Activated CD4-positive, alpha-beta T cell treated with anti-CD3 and anti-CD28 coated beads, Interleukin-2, amount 10 ng/mL, durations not matched to agents 24 days and 14 days (primary cell): ENCODE data around the gene SLC4A11. TPM values are rescaled to one million over a fixed set of nuclear protein-coding genes. Genes with fewer than 3 reads are reported as not detected.
"Not testable (repeated sequence)": the region's sequence is repeated elsewhere in the genome, so short reads cannot be mapped to it uniquely, and the experiment has no call there.

Experiments used
- DNase-seq: peaks from one replicate; pipeline ENCODE4 v3.0.0; 2022
- H3K27ac Mint-ChIP-seq: one replicate; pipeline ENCODE4 v1.8.0; 2022; ENCODE audit warnings: mild to moderate bottlenecking, mixed read lengths
- H3K27me3 Mint-ChIP-seq: one replicate; pipeline ENCODE4 v1.8.0; 2022; ENCODE audit warnings: mixed read lengths
- H3K36me3 Mint-ChIP-seq: one replicate; pipeline ENCODE4 v1.8.0; 2022; ENCODE audit warnings: low read depth, mild to moderate bottlenecking, mixed read lengths
- H3K4me1 Mint-ChIP-seq: one replicate; pipeline ENCODE4 v1.8.0; 2021; ENCODE audit warnings: mixed read lengths
- H3K4me3 Mint-ChIP-seq: one replicate; pipeline ENCODE4 v1.8.0; 2022; ENCODE audit warnings: mild to moderate bottlenecking, moderate library complexity, mixed read lengths
- H3K9me3 Mint-ChIP-seq: one replicate; pipeline ENCODE4 v1.8.0; 2021; ENCODE audit warnings: mixed read lengths
- intact Hi-C: fragments of 100-400 bp; cut with micrococcal nuclease; formaldehyde crosslinking; loops from one replicate; pipeline ENCODE4 v1.15.1; 2023
- total RNA-seq: library from RNA; stranded (reverse); gene quantifications from 2 replicates; pipeline ENCODE4 v1.2.3, GENCODE V29; 2022

SLC4A11 gene
- total RNA-seq, 1 donor from 2014 or later = 2.4 TPM

- H3K36me3 Mint-ChIP-seq = peaks cover 63% of the 10 kb centered on the region
- H3K4me3 Mint-ChIP-seq = no peak overlapping the region
- no peak for DNase-seq
- peaks cover 9% of the 10 kb centered on the region for H3K4me1 Mint-ChIP-seq
- H3K27ac Mint-ChIP-seq = no peak overlapping the region
- no peaks in the 10 kb centered on the region for H3K27me3 Mint-ChIP-seq
- no peaks in the 10 kb centered on the region for H3K9me3 Mint-ChIP-seq
- intact Hi-C loops = no loop called here
Observed at GRCh38 chr20:3193806-3194616, 45.0 kb downstream of the SLC4A11 start.

GRCh38 chr20:3192226-3193015, 46.6 kb downstream of the SLC4A11 start:
- intact Hi-C loops = no loop called here
- no peak overlapping the region for H3K27ac Mint-ChIP-seq
- H3K27me3 Mint-ChIP-seq = no peaks in the 10 kb centered on the region
- peaks cover 58% of the 10 kb centered on the region for H3K36me3 Mint-ChIP-seq
- H3K9me3 Mint-ChIP-seq = no peaks in the 10 kb centered on the region
- peaks cover 9% of the 10 kb centered on the region for H3K4me1 Mint-ChIP-seq
- DNase-seq = no peak
- H3K4me3 Mint-ChIP-seq = no peak overlapping the region

- Mint-ChIP-seq H3K27ac (no peak overlapping the region), H3K9me3 (no peaks in the 10 kb centered on the region), H3K4me1 (peaks cover 6% of the 10 kb centered on the region), H3K27me3 (no peaks in the 10 kb centered on the region), H3K4me3 (no peak overlapping the region), H3K36me3 (peaks cover 46% of the 10 kb centered on the region)
- intact Hi-C loops = no loop called here
- DNase-seq = no peak
Observed at GRCh38 chr20:3190681-3191111, 48.3 kb downstream of the SLC4A11 start.

- Mint-ChIP-seq H3K9me3 (no peaks in the 10 kb centered on the region), H3K36me3 (peaks cover 41% of the 10 kb centered on the region), H3K27me3 (no peaks in the 10 kb centered on the region), H3K27ac (no peak overlapping the region), H3K4me1 (peaks cover 3% of the 10 kb centered on the region), H3K4me3 (no peak overlapping the region)
- DNase-seq = no peak
- intact Hi-C loops = no loop called here
Observed at GRCh38 chr20:3189561-3190131, 49.3 kb downstream of the SLC4A11 start.

GRCh38 chr20:3188823-3189413, 50.1 kb downstream of the SLC4A11 start:
- H3K36me3 Mint-ChIP-seq = peaks cover 40% of the 10 kb centered on the region
- no peaks in the 10 kb centered on the region for H3K9me3 Mint-ChIP-seq
- no peak overlapping the region for H3K4me3 Mint-ChIP-seq
- no peak for DNase-seq
- intact Hi-C loops = no loop called here
- H3K27ac Mint-ChIP-seq = no peak overlapping the region
- H3K27me3 Mint-ChIP-seq = no peaks in the 10 kb centered on the region
- peaks cover 3% of the 10 kb centered on the region for H3K4me1 Mint-ChIP-seq

- H3K27ac Mint-ChIP-seq, intact Hi-C loops, H3K4me1 Mint-ChIP-seq, DNase-seq, H3K27me3 Mint-ChIP-seq, H3K9me3 Mint-ChIP-seq, H3K4me3 Mint-ChIP-seq: not testable (repeated sequence)
- H3K36me3 Mint-ChIP-seq = peaks cover 38% of the 10 kb centered on the region
Observed at GRCh38 chr20:3187861-3188260, 51.1 kb downstream of the SLC4A11 start.

GRCh38 chr20:3183896-3184612, 54.9 kb downstream of the SLC4A11 start:
- DNase-seq = no peak
- Mint-ChIP-seq H3K36me3 (peaks cover 8% of the 10 kb centered on the region), H3K27me3 (no peaks in the 10 kb centered on the region), H3K4me1 (no peaks in the 10 kb centered on the region), H3K27ac (no peak overlapping the region), H3K9me3 (no peaks in the 10 kb centered on the region), H3K4me3 (no peak overlapping the region)
- intact Hi-C loops = no loop called here

GRCh38 chr20:3182429-3182828, 56.6 kb downstream of the SLC4A11 start:
- H3K27ac Mint-ChIP-seq, intact Hi-C loops, H3K4me3 Mint-ChIP-seq, H3K27me3 Mint-ChIP-seq, H3K9me3 Mint-ChIP-seq, H3K36me3 Mint-ChIP-seq, H3K4me1 Mint-ChIP-seq, DNase-seq: not testable (repeated sequence)

GRCh38 chr20:3181270-3181669, 57.7 kb downstream of the SLC4A11 start:
- H3K4me3 Mint-ChIP-seq = no peak overlapping the region
- intact Hi-C loops = no loop called here
- no peak for DNase-seq
- no peaks in the 10 kb centered on the region for H3K27me3 Mint-ChIP-seq
- H3K36me3 Mint-ChIP-seq = peaks cover 5% of the 10 kb centered on the region
- H3K4me1 Mint-ChIP-seq = no peaks in the 10 kb centered on the region
- no peaks in the 10 kb centered on the region for H3K9me3 Mint-ChIP-seq
- H3K27ac Mint-ChIP-seq = no peak overlapping the region

- H3K27ac Mint-ChIP-seq = no peak overlapping the region
- no peaks in the 10 kb centered on the region for H3K9me3 Mint-ChIP-seq
- intact Hi-C loops = no loop called here
- H3K4me1 Mint-ChIP-seq = no peaks in the 10 kb centered on the region
- no peak for DNase-seq
- peaks cover 8% of the 10 kb centered on the region for H3K27me3 Mint-ChIP-seq
- peaks cover 4% of the 10 kb centered on the region for H3K36me3 Mint-ChIP-seq
- H3K4me3 Mint-ChIP-seq = no peak overlapping the region
Observed at GRCh38 chr20:3180319-3180718, 58.7 kb downstream of the SLC4A11 start.

- no peak for DNase-seq
- H3K9me3 Mint-ChIP-seq = no peaks in the 10 kb centered on the region
- no peak overlapping the region for H3K4me3 Mint-ChIP-seq
- H3K27ac Mint-ChIP-seq = no peak overlapping the region
- H3K27me3 Mint-ChIP-seq = peaks cover 23% of the 10 kb centered on the region
- no peaks in the 10 kb centered on the region for H3K36me3 Mint-ChIP-seq
- H3K4me1 Mint-ChIP-seq = peaks cover 3% of the 10 kb centered on the region
- intact Hi-C loops = no loop called here
Observed at GRCh38 chr20:3177746-3178485, 61.1 kb downstream of the SLC4A11 start.
